Right lobe of liver (tissue), 6 donors: ENCODE data around the gene KCTD13. TPM values are rescaled to one million over a fixed set of nuclear protein-coding genes. Genes with fewer than 3 reads are reported as not detected.

ENCODE experiments used
- ATAC-seq, 4 donors: fragments of 200-7000 bp; cut with Tn5 transposase; one replicate each; pipeline ENCODE4 v1.9.1; 2020; ENCODE audit warnings: mild to moderate bottlenecking in 4 of 4, moderate library complexity in 4 of 4
- DNase-seq, 3 donors: peaks; one replicate each; pipeline ENCODE4 v3.0.0-alpha.2; 2020
- H3K27ac ChIP-seq, 3 donors: fragments of 200-600 bp; one replicate each; pipeline ENCODE4 v1.8.0; 2022
- H3K27me3 ChIP-seq, 2 donors: fragments of 200-600 bp; one replicate each; pipeline ENCODE4 v1.8.0; 2022
- H3K36me3 ChIP-seq, 4 donors: fragments of 200-600 bp; sonication (generic) in 1 of 4; one replicate each; pipeline versions ENCODE4 v1.5.1 to v1.8.0; 2017 to 2022; ENCODE audit warnings: control low read depth in 1 of 4
- H3K4me1 ChIP-seq, 4 donors: fragments of 200-600 bp; sonication (generic) in 1 of 4; one replicate each; pipeline versions ENCODE4 v1.5.1 to v1.8.0; 2017 to 2022; ENCODE audit warnings: control low read depth in 1 of 4
- H3K4me3 ChIP-seq, 3 donors: fragments of 200-600 bp; one replicate each; pipeline ENCODE4 v1.8.0; 2022
- H3K9me3 ChIP-seq, 4 donors: fragments of 200-600 bp; sonication (generic) in 1 of 4; one replicate each; pipeline versions ENCODE4 v1.5.1 to v1.8.0; 2017 to 2022; ENCODE audit warnings: control low read depth in 1 of 4
- POLR2A ChIP-seq: fragments of 450-650 bp; IDR thresholded peaks from one replicate; pipeline ENCODE4 v1.6.1; 2017; ENCODE audit warnings: antibody characterized with exemption, mild to moderate bottlenecking
- WGBS: methylation state at CpG from one replicate; pipeline ENCODE4 v1.1.6; 2018; ENCODE audit warnings: low coverage, low lambda C conversion rate; ENCODE audit not compliant: insufficient coverage; ENCODE audit errors: missing lambda C conversion rate; 5-methylcytosine and 5-hydroxymethylcytosine counted together
- intact Hi-C, 2 donors: fragments of 100-400 bp; cut with DNase I; formaldehyde crosslinking; loops; one replicate each; pipeline versions ENCODE4 v1.11.2 to v1.14.1; 2022
- total RNA-seq, 6 experiments: library from RNA; depleted of rRNA in 2 of 6; stranded (reverse); fragments of >200 nt in 2 of 6; fragmentation: NEBNext Ultra II Directional in 3 of 6; extraction: Animal tissue kit (Norgen Biotek cat#: 25700) in 3 of 6; gene quantifications; one replicate each; pipeline versions ENCODE4 v1.1.0 to v1.2.4, GENCODE V29; 2016 to 2023
- TF ChIP-seq, protein P1 (sequence below), 4 donors: fragments of 200-600 bp in 3 of 4; fragments of 450-650 bp in 1 of 4; IDR thresholded peaks; one replicate each; pipeline versions ENCODE4 v1.5.1 to v1.8.0; 2016 to 2022; ENCODE audit warnings: antibody characterized with exemption in 4 of 4, mild to moderate bottlenecking in 2 of 4
- donor health status: DM: no; HTN: yes; CAD: no.
- donor health status: DM: no; HTN: no; CAD: no.
- donor health status: DM: no; HTN: no; CAD: no.
- donor health status: DM: no; HTN: yes; CAD: no.
- donor health status: DM: no; HTN: yes; CAD: no.

Gene KCTD13
- total RNA-seq, 6 experiments from 2014 or later = 5.4 to 13.5 (median 7.2) TPM

DNA sequence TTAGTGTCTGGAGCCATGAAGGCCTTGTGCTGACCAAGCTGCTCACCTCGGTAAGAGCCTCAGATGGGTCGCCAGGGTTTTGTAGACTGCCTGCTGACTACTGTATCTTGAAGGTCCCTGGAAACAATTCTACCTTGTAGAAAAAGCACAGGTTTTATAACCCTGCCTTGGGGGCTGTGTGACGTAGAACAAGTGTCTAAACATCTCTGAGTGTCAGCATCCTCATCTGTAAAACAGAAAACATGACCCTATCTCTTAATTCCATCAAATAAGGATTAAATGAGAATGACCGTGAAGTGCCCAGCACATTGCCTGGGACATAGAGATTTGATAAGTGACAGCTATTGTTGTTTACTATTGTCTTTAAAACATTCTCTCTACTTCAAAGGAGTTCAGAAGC is 42.2 kb upstream of the KCTD13 start:
- peaks cover 0 to 18% (median 3%) of the 10 kb centered on the region in 4 donors for H3K4me1 ChIP-seq

GRCh38 chr16:29963021-29963743 is 37.2 kb upstream of the KCTD13 start:
- Histone ChIP-seq H3K9me3 (no peaks in the 10 kb centered on the region), H3K27me3 (no peaks in the 10 kb centered on the region), H3K36me3 (peaks cover 0 to 5% (median 0%) of the 10 kb centered on the region in 4 donors), H3K4me1 (peaks cover 0 to 33% (median 4%) of the 10 kb centered on the region in 4 donors), H3K4me3 (peak overlapping the region in 2 of 3 donors; percentile 74 to 79), H3K27ac (peak overlapping the region; percentile 83 to 90 (median 83))
- DNase-seq (no peak), ATAC-seq (no peak)
- 70% methylated on average over 12 of the region's 14 CpGs for WGBS
- TF ChIP-seq POLR2A = no peak
- TF ChIP-seq, protein P1, sequence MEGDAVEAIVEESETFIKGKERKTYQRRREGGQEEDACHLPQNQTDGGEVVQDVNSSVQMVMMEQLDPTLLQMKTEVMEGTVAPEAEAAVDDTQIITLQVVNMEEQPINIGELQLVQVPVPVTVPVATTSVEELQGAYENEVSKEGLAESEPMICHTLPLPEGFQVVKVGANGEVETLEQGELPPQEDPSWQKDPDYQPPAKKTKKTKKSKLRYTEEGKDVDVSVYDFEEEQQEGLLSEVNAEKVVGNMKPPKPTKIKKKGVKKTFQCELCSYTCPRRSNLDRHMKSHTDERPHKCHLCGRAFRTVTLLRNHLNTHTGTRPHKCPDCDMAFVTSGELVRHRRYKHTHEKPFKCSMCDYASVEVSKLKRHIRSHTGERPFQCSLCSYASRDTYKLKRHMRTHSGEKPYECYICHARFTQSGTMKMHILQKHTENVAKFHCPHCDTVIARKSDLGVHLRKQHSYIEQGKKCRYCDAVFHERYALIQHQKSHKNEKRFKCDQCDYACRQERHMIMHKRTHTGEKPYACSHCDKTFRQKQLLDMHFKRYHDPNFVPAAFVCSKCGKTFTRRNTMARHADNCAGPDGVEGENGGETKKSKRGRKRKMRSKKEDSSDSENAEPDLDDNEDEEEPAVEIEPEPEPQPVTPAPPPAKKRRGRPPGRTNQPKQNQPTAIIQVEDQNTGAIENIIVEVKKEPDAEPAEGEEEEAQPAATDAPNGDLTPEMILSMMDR (IDR thresholded peaks at IDR 0.05) = no peak
- intact Hi-C loops = no loop called here

More for the DNA sequence above, 42.2 kb upstream of the KCTD13 start:
- DNase-seq = no peak
- Histone ChIP-seq H3K27ac (no peak overlapping the region), H3K4me3 (no peak overlapping the region), H3K36me3 (peaks cover 0 to 20% (median 0%) of the 10 kb centered on the region in 4 donors), H3K9me3 (no peaks in the 10 kb centered on the region), H3K27me3 (no peaks in the 10 kb centered on the region)
- WGBS = 92% methylated on average over 4 of the region's 4 CpGs
- intact Hi-C loops = no loop called here
- no peak for ATAC-seq
- TF ChIP-seq POLR2A = no peak
- TF ChIP-seq, protein P1 (IDR thresholded peaks at IDR 0.05) = no peak

GRCh38 chr16:29962344-29962994 is 36.4 kb upstream of the KCTD13 start:
- Histone ChIP-seq H3K4me1 (peaks cover 0 to 33% (median 4%) of the 10 kb centered on the region in 4 donors), H3K27ac (peak overlapping the region; percentile 83 to 90 (median 83)), H3K36me3 (no peaks in the 10 kb centered on the region), H3K9me3 (no peaks in the 10 kb centered on the region), H3K27me3 (no peaks in the 10 kb centered on the region), H3K4me3 (peak overlapping the region; percentile 72 to 79 (median 74))
- ATAC-seq (peak; percentile 31 to 57 (median 50)), DNase-seq (no peak)
- TF ChIP-seq, protein P1 (IDR thresholded peaks at IDR 0.05) = no peak
- TF ChIP-seq POLR2A = no peak
- WGBS = 5% methylated on average over 17 of the region's 18 CpGs
- intact Hi-C loops = no loop called here

GRCh38 chr16:29961479-29962343 is 35.7 kb upstream of the KCTD13 start, which contains the start of gene TMEM219:
TSS of gene TMEM219 (plus strand) at chr16:29962079. CDS start at chr16:29963144, 1,065 bp downstream.
- TF ChIP-seq, protein P1 (IDR thresholded peaks at IDR 0.05) = peak; percentile 33 to 68 (median 35)
- no peak for TF ChIP-seq POLR2A
- H3K36me3 ChIP-seq = no peaks in the 10 kb centered on the region
- intact Hi-C loops = no loop called here

More at GRCh38 chr16:29961479-29962343, 35.7 kb upstream of the KCTD13 start, which contains the start of gene TMEM219:
- WGBS = 0% methylated on average over 14 of the region's 75 CpGs
- Histone ChIP-seq H3K9me3 (no peaks in the 10 kb centered on the region), H3K27me3 (no peaks in the 10 kb centered on the region), H3K4me3 (peak within 1 kb of the TSS; percentile 72 to 79 (median 74)), H3K4me1 (peaks cover 0 to 33% (median 4%) of the 10 kb centered on the region in 4 donors), H3K27ac (peak within 1 kb of the TSS; percentile 83 to 90 (median 83))
- peak; percentile 90 to 92 (median 92) for DNase-seq
- ATAC-seq = peak; percentile 90 to 97 (median 95)
